HG03432 (cell line): ENCODE data around the gene ZBTB11.
"Not testable (repeated sequence)": the region's sequence is repeated elsewhere in the genome, so short reads cannot be mapped to it uniquely, and the experiment has no call there.

ENCODE experiments used
- ATAC-seq: cut with Tn5 transposase; IDR thresholded peaks from one replicate; pipeline ENCODE4 v1.9.1; 2021; ENCODE audit warnings: mild to moderate bottlenecking, moderate library complexity; ENCODE audit not compliant: unreplicated experiment

The ZBTB11 gene

DNA sequence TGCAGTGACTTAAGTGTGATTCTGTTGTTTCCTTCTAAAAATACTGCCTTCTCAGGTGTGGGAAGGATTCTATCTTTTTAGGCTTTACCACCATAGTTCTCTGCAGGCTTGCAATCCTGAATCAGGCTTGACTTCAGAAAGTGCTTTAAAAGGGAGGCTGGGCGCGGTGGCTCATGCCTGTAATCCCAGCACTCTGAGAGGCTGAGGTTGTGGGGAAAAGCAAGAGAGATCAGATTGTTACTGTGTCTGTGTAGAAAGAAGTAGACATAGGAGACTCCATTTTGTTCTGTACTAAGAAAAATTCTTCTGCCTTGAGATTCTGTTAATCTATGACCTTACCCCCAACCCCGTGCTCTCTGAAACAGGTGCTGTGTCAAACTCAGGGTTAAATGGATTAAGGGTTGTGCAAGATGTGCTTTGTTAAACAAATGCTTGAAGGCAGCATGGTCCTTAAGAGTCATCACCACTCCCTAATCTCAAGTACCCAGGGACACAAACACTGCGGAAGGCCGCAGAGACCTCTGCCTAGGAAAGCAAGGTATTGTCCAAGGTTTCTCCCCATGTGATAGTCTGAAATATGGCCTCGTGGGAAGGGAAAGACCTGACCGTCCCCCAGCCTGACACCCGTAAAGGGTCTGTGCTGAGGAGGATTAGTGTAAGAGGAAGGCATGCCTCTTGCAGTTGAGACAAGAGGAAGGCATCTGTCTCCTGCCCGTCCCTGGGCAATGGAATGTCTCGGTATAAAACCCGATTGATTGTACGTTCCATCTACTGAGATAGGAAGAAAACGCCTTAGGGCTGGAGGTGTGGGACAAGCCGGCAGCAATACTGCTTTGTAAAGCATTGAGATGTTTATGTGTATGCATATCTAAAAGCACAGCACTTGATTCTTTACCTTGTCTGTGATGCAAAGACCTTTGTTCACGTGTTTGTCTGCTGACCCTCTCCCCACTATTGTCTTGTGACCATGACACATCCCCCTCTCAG, 15.0 kb upstream of the ZBTB11 start:
- ATAC-seq, result not testable (repeated sequence)

DNA sequence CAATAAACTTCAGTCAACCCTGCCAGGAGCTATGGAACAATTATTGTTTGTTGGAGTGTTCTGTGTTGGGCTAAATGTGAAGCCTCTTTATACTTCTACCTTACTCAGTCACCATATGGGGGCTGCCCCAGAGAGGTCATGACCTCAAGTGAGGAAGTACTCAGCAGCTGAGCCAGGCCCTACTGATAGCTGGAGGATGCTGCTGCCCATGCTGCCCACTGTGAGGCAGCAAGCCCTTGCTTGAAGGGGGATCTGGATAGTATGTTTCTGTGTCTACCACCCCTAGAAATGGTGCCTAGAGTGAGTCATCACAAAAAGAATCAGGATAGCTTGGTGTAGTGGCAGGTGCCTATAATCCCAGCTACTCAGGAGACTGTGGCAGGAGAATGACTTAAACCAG, 14.0 kb upstream of the ZBTB11 start:
- ATAC-seq, result peak; percentile 53

DNA sequence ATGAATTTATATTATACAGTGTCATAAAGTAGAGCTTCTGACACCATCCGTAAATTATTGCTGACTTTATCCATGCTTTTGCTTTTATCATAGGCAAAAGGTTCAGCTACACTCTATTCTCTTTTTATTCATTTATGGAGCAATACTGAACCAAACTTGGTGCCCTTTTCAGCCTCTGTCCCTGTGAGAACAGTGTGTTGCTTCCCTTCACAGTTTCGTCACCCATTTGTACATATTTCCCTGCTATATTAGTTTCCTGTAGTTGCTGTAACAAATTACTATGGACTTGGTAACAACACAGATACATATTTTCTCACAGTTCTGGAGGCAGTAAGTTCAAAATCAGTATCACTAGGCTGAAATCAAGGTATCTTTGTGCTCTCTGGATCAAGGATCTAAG, 12.4 kb upstream of the ZBTB11 start:
- ATAC-seq, result no peak

- no peak for ATAC-seq
These were observed 10.4 kb upstream of the ZBTB11 start for GRCh38 chr3:101687142-101687931.

- ATAC-seq, result no peak
These were observed 9.0 kb upstream of the ZBTB11 start for GRCh38 chr3:101685870-101686307.

DNA sequence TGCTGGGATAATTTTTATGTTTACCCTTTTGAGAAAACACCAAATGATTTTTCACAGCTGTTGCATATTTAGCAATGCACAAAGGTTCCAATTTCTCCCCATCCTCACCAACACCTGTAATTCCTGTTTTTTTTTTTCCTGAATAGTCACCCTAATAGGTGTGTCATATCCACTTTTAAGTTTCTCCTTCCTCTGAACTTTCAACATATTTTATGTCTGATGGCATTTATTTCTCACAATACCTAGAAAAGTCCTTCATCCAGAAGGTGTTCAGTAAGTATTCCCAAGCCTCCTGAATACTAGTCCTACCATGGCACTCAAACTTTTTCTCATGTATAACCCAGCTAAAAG, 8.1 kb upstream of the ZBTB11 start:
- ATAC-seq, result no peak

DNA sequence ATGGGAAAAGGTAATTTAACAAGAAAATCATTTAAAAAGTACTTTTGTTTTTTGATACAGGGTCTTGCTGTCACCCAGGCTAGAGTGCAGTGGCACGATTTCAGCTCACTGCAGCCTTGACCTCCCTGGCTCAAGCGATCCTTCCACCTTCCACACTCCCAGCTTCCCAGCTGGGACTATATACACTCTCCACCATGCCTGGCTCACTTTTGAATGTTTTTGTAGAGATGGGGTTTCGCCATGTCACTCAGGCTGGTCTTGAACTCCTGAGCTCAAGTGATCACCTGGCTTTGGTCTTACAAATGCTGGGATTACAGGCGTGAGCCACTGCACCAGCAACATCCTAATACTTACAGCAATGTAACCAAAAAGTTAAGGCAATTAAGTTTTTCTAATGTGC, 3.5 kb upstream of the ZBTB11 start:
- no peak for ATAC-seq

DNA sequence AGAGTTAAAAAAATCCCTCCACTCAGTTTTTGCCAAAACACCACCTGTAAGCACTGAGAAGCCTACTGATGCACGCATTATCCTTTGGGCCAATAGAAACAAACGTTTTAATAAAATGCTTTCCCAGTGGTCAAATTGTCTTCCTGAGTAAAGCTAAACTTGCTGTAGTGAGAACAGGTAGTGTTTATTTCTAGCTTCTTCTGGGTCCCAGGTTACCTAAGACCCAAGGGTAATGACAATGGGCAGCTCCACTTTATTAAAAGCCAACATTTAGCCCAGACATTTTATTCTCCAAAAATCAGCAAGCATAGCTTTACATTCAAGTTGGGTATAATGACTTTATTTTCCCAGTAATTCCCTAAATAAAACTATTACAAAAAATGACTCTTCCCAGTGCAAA, 1.9 kb upstream of the ZBTB11 start:
- not testable (repeated sequence) for ATAC-seq

DNA sequence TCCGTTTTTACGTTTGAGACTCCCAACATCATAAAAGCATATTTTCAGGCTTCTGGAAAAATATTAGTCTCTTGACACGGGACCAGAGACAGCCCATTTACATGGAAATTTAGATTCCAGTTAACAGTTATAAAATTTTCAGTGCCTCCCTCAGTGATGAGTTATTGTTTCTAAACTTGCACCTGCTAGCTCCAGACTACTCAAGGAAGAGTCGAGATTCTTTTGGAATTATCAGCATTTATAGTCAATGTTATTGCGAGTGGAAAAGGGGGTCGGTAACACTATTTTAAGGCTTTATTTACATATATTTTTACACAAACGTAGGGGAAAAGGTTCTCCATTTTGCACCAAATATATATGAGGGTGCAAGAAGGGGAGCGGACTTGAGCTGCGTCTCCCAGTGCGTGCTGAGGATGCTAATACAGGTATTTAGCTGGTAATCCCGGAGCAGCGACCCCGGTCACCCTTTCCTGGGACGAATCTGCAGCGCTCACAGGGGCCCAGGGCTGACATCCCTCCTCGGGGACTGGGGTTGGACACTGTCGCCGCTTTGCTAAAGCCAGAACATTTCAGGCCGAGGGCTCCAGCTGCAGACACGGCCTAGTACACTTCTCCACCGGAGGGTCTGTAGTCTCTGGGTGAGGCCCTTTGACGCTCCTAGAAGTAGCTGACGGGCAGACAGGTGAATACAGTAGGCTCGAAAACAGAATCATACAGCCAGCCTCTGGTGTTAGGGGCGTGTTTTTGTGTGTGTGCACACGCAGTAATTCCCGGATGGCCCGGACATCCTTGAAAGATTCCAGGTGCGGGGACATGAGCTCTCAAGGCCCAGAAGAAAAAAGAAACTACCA, 729 bp upstream of the ZBTB11 start:
- no peak for ATAC-seq

GRCh38 chr3:101676216-101676764, 642 bp downstream of the ZBTB11 start:
- ATAC-seq, result peak; percentile 91

- ATAC-seq, result no peak
These were observed 1.2 kb downstream of the ZBTB11 start for GRCh38 chr3:101675709-101676215.

GRCh38 chr3:101674518-101674917, 2.4 kb downstream of the ZBTB11 start:
- no peak for ATAC-seq

DNA sequence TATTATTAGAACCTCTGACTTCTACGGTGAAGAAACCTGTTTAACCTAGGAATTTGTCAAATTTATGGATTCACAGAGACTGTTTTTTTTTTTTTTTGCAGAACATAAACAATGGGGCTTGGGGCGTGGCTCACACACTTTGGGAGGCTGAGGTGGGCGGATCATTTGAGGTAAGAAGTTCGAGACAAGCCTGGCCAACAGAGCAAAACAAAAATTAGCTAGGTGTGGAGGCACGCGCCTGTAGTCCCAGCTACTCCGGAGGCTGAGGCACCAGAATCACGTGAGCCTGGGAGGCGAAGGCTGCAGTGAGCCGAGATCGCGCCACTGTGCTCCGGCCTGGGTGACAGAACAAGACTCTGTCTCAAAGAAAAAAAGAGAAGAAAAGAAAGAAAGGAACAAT, 3.0 kb downstream of the ZBTB11 start:
- no peak for ATAC-seq

- no peak for ATAC-seq
These were observed 5.9 kb downstream of the ZBTB11 start for GRCh38 chr3:101671014-101671413.

DNA sequence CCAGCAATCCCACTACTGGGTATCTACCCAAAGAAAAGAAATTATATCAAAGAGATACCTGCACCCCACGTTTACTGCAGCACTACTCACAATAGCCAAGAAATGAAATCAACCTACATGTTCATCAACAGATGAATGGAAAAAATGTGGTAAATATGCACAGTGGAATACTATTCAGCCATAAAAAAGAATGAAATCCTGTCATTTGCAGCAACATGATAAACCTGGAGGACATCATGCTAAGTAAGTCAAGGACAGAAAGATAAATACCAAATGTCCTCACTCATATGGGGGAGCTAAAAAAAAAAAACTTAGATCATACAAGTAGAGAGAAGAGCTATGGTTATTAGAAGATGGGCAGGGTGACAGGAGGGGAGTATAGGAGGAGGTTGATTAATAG, 9.1 kb downstream of the ZBTB11 start:
- no peak for ATAC-seq

DNA sequence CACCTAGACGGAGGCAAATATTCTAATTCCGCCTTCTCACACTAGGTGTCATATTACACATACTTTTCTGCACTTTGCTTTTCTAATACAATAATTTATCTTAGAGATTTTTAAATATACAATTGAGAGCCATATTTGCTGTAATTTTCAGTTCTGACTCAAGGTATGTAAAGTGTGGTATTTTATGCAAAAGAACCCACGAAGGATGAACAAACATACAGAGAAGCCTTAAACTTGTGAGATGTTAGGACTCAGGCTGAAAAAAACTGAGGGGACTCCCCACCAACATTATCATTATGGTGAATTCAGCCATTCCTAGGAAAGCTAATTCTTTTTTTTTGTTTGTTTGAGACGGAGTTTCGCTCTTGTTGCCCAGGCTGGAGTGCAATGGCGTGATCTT, 9.6 kb downstream of the ZBTB11 start:
- no peak for ATAC-seq

- ATAC-seq, result no peak
These were observed 11.1 kb downstream of the ZBTB11 start for GRCh38 chr3:101665851-101666250.

GRCh38 chr3:101665357-101665756, 11.6 kb downstream of the ZBTB11 start:
- no peak for ATAC-seq

DNA sequence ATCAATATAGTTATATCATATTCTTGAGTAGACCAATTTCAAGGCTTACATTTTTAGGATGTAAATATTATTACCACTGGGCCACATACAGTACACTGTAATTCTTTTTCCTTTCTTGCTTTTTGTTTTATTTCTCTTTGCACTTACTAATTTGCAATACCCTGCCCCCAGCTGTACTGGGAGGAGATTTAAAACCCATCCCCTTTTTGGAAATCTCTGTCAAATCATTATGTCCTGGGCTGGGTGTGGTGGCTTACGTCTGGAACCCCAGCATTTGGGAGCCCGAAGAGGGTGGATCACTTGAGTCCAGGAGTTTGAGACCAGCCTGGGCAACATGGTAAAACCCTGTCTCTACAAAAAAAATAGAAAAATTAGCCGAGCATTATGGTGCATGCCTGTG, 16.2 kb downstream of the ZBTB11 start:
- ATAC-seq, result no peak

GRCh38 chr3:101656651-101657050, 20.3 kb downstream of the ZBTB11 start:
- no peak for ATAC-seq
